ENCODE results near the gene EMP3. TPM values are rescaled to one million over a fixed set of nuclear protein-coding genes. Genes with fewer than 3 reads are reported as not detected.

The EMP3 gene
- total RNA-seq, 1 experiment from 2014 or later = 92.9 TPM

GRCh38 chr19:48338253-48338755, 13.0 kb downstream of the EMP3 start:
- Histone ChIP-seq H3K9me2 (ENCODE audit: insufficient read depth) (no peaks in the 10 kb centered on the region), H3K27me3 (ENCODE audit: insufficient read depth, low read length) (no peaks in the 10 kb centered on the region), H3K27ac (ENCODE audit: low read depth, low read length) (no peak overlapping the region), H3K9me3 (ENCODE audit: control insufficient read depth in 1 of 2, insufficient read depth in 1 of 2, low read depth in 1 of 2, low read length in 2 of 2) (no peaks in the 10 kb centered on the region), H4K20me1 (ENCODE audit: insufficient read depth) (no peaks in the 10 kb centered on the region), H3K79me2 (ENCODE audit: insufficient read depth, low read length) (no peaks in the 10 kb centered on the region), H3K4me3 (replicated peaks in 1 of 2; ENCODE audit: low read depth in 1 of 2, low read length in 2 of 2) (no peak overlapping the region), H3K36me3 (ENCODE audit: control insufficient read depth in 1 of 2, insufficient read depth in 2 of 2, low read length in 2 of 2) (no peaks in the 10 kb centered on the region), H3K4me2 (ENCODE audit: low read length) (no peak overlapping the region), H3K9ac (ENCODE audit: low read length) (no peak overlapping the region), H3K4me1 (ENCODE audit: control insufficient read depth in 1 of 2, insufficient read depth in 2 of 2, low read length in 2 of 2) (peaks cover 10 to 40% of the 10 kb centered on the region in 2 experiments), H2AFZ (ENCODE audit: low read depth, low read length, poor library complexity, severe bottlenecking) (no peak overlapping the region)
- DNase-seq (ENCODE audit: low read depth, low spot score) (no peak), ATAC-seq (no peak)
- ChIA-PET CTCF (no interaction called here), POLR2A (interaction anchor here (0.6 kb wide), 1 partner anchor 26 kb away, joined by 4 read pairs; the partner anchor contains the start of genes SYNGR4 and TMEM143), RAD21 (ENCODE audit: low non-redundant PET in 1 of 2, low total read pairs in 2 of 2, uncharacterized antibody in 2 of 2, unreplicated experiment in 2 of 2) (no interaction called here)
- BruUV-seq (replicated peaks) = no TSS peak
- intact Hi-C loops (cut with micrococcal nuclease) = no loop called here
- TF ChIP-seq CBX3 (IDR thresholded peaks at IDR 0.05; ENCODE audit: low read depth) = no peak
- TF ChIP-seq ELF1 (IDR thresholded peaks at IDR 0.05; ENCODE audit: borderline replicate concordance, low read depth) = no peak
- no peak for TF ChIP-seq YY1 (IDR thresholded peaks at IDR 0.05; ENCODE audit: extremely low read depth, insufficient replicate concordance, low read depth, low read length)
- TF ChIP-seq SIN3A (IDR thresholded peaks at IDR 0.05; ENCODE audit: low read depth) = no peak
- no peak for TF ChIP-seq REST (IDR thresholded peaks at IDR 0.05; ENCODE audit: low read depth)
- TF ChIP-seq RAD21 (IDR thresholded peaks at IDR 0.05; ENCODE audit: low read depth) = no peak
- no peak for TF ChIP-seq SRF (IDR thresholded peaks at IDR 0.05; ENCODE audit: low read depth)
- no peak for TF ChIP-seq TCF7L2 (IDR thresholded peaks at IDR 0.05; ENCODE audit: borderline replicate concordance, extremely low read depth, insufficient read depth, insufficient read length)
- TF ChIP-seq JUND (IDR thresholded peaks at IDR 0.05) = no peak
- no peak for TF ChIP-seq FOSL1 (IDR thresholded peaks at IDR 0.05; ENCODE audit: low read depth)
- no peak for TF ChIP-seq ATF3 (IDR thresholded peaks at IDR 0.05)
- no peak for TF ChIP-seq ZFX (IDR thresholded peaks at IDR 0.05)
- no peak for TF ChIP-seq MAX (IDR thresholded peaks at IDR 0.05)
- no peak for TF ChIP-seq ZNF274 (IDR thresholded peaks at IDR 0.05; ENCODE audit: low read depth, low read length)
- no peak for TF ChIP-seq EZH2phosphoT487 (IDR thresholded peaks at IDR 0.05; ENCODE audit: borderline replicate concordance)
- TF ChIP-seq CTCF (IDR thresholded peaks at IDR 0.05 in 2 of 3, conservative IDR thresholded peaks at IDR 0.05 in 1 of 3; ENCODE audit: borderline replicate concordance in 1 of 3, insufficient read depth in 1 of 3, low read depth in 2 of 3, low read length in 2 of 3) = no peak
- TF ChIP-seq EZH2 (IDR thresholded peaks at IDR 0.05) = no peak

All from HCT116 (cell line).